K562 (cell line): ENCODE results near the gene MYOG. TPM values are rescaled to one million over a fixed set of nuclear protein-coding genes. Genes with fewer than 3 reads are reported as not detected.
A peak's percentile ranks its signal among the peaks of the same experiment; 100 is the strongest.

ENCODE experiments used
- BRF2 ChIP-seq: IDR thresholded peaks from 3 replicates; pipeline ENCODE4 v1.6.1; 2011; ENCODE audit warnings: borderline replicate concordance, mild to moderate bottlenecking; ENCODE audit not compliant: insufficient read length, insufficient read depth
- CHD7 ChIP-seq: fragments of 200-600 bp; sonication (generic); IDR thresholded peaks from one replicate; pipeline ENCODE4 v1.6.1; 2012; ENCODE audit warnings: mild to moderate bottlenecking, low read depth, low read length, inconsistent platforms
- GTF2E2 ChIP-seq: fragments of 200-800 bp; sonication (Bioruptor generic); IDR thresholded peaks from 2 replicates; pipeline ENCODE4 v1.6.1; 2016; ENCODE audit warnings: missing genetic modification characterization, missing compliant biosample characterization
- JUN ChIP-seq, 2 experiments: sonication (generic) in 1 of 2; formaldehyde crosslinking in 1 of 2; IDR thresholded peaks; 2 replicates each; pipeline versions ENCODE4 v1.6.1 to v1.8.0; 2012 to 2022; ENCODE audit warnings: borderline replicate concordance in 2 of 2, mild to moderate bottlenecking in 2 of 2, improper control_type of control experiment in 1 of 2, low read depth in 1 of 2, low read length in 1 of 2, missing genetic modification reagents in 1 of 2
- KLF10 ChIP-seq: fragments of 250-450 bp; sonication (Bioruptor Pico); IDR thresholded peaks from 2 replicates; pipeline ENCODE4 v1.6.1; 2021; ENCODE audit warnings: matching md5 sums
- MBD1 ChIP-seq: fragments of 250-450 bp; sonication (Bioruptor Pico); IDR thresholded peaks from 2 replicates; pipeline ENCODE4 v1.8.0; 2022; ENCODE audit warnings: inconsistent platforms
- PRMT5 ChIP-seq: sonication (generic); formaldehyde crosslinking; IDR thresholded peaks from 2 replicates; pipeline ENCODE4 v1.5.0; 2020; ENCODE audit warnings: missing genetic modification reagents
- SIN3A ChIP-seq, 2 experiments: fragments of 150-350 bp in 1 of 2; IDR thresholded peaks; 2 replicates each; pipeline ENCODE4 v1.6.1; 2011 to 2016; ENCODE audit warnings: borderline replicate concordance in 2 of 2, low read depth in 2 of 2, low read length in 2 of 2, mild to moderate bottlenecking in 2 of 2, moderate library complexity in 2 of 2; ENCODE audit not compliant: control insufficient read depth in 1 of 2
- SRSF9 ChIP-seq: fragments of 200-400 bp; formaldehyde crosslinking; IDR thresholded peaks from 2 replicates; pipeline ENCODE4 v1.6.1; 2017; ENCODE audit warnings: low read depth, low read length, borderline replicate concordance
- THRB ChIP-seq: fragments of 450-650 bp; formaldehyde crosslinking; conservative IDR thresholded peaks from 2 replicates; pipeline ENCODE4 v1.4.0; 2022; ENCODE audit warnings: mild to moderate bottlenecking, missing genetic modification characterization
- ZKSCAN8 ChIP-seq: fragments of 200-800 bp; sonication (Bioruptor generic); IDR thresholded peaks from 2 replicates; pipeline ENCODE4 v1.6.1; 2016; ENCODE audit warnings: missing genetic modification characterization, missing compliant biosample characterization
- polyA plus RNA-seq, 8 experiments: library from polyadenylated mRNA; depleted of rRNA in 4 of 8; stranded (reverse) in 5 of 8; unstranded in 3 of 8; fragments of >200 nt; fragmentation: Nextera tagmentation in 2 of 8; fragmentation: Illumina TruSeq in 1 of 8; extraction: Ambion mirVana in 2 of 8; extraction: Trizol in 1 of 8; gene quantifications; 2 replicates each; pipeline versions ENCODE4 v1.2.1 to v1.2.3, GENCODE V29; 2011 to 2014; ENCODE audit warnings: inconsistent platforms in 1 of 8, missing spikeins in 1 of 8
- total RNA-seq, 7 experiments: library from RNA; depleted of rRNA in 6 of 7; stranded (reverse); fragments of >200 nt in 6 of 7; fragmentation: Illumina TruSeq in 2 of 7; extraction: Trizol in 2 of 7; gene quantifications; 2 replicates each; pipeline versions ENCODE4 v1.2.1 to v1.2.3, GENCODE V29; 2011 to 2021; ENCODE audit warnings: low replicate concordance in 1 of 7

Gene MYOG
- total and polyA plus RNA-seq, 9 of the 15 experiments (the other 6 are each of a cell fraction or from before 2014, with no cell fraction given), result not detected

GRCh38 chr1:203076031-203076511, 9.7 kb downstream of the MYOG start (continued):
- TF ChIP-seq THRB (0 out of 2 replicates have a peak, but pooled peaks have one; percentile 9), PRMT5 (CRISPR knock-in tag) (no peak), MBD1 (CRISPR knock-in tag) (no peak), ZKSCAN8 (CRISPR knock-in tag) (no peak; the same call in 1 of the 2 replicates), BRF2 (no peak), CHD7 (no peak), JUN (IDR thresholded peaks at IDR 0.05; ENCODE audit: borderline replicate concordance, low read depth, low read length) (no peak), JUN (CRISPR knock-in tag; IDR thresholded peaks at IDR 0.05; ENCODE audit: borderline replicate concordance) (no peak), KLF10 (CRISPR knock-in tag) (no peak), SIN3A (IDR thresholded peaks at IDR 0.05; ENCODE audit: borderline replicate concordance in 2 of 2, control insufficient read depth in 1 of 2, low read depth in 2 of 2, low read length in 2 of 2) (no peak), GTF2E2 (tag) (no peak), SRSF9 (no peak)
